ENCODE results near the gene SNRPA.

SNRPA gene

GRCh38 chr19:40750874-40751537 is at the start of gene SNRPA:
Gene SNRPA, plus strand, starts transcription at chr19:40751203. Its CDS starts 206 bp downstream, at chr19:40751409.
- DNase-seq = peak; percentile 97

- DNase-seq = no peak
Observed at GRCh38 chr19:40701758-40702157, 49.2 kb upstream of the SNRPA start.

- DNase-seq = peak; percentile 9
Observed at GRCh38 chr19:40702337-40703012, 48.5 kb upstream of the SNRPA start.

- DNase-seq = no peak
Observed at GRCh38 chr19:40703029-40703755, 47.8 kb upstream of the SNRPA start.

- DNase-seq = no peak
Observed at GRCh38 chr19:40704491-40705361, 46.3 kb upstream of the SNRPA start.

GRCh38 chr19:40705362-40705651 is 45.7 kb upstream of the SNRPA start:
- no peak for DNase-seq

GRCh38 chr19:40705950-40706619 is 44.9 kb upstream of the SNRPA start:
- DNase-seq = no peak

- no peak for DNase-seq
Observed at GRCh38 chr19:40707615-40708014, 43.4 kb upstream of the SNRPA start.

GRCh38 chr19:40709817-40710216 is 41.2 kb upstream of the SNRPA start:
- DNase-seq = no peak

GRCh38 chr19:40713939-40714338 is 37.1 kb upstream of the SNRPA start:
- DNase-seq = no peak

- DNase-seq = peak; percentile 91
Observed at GRCh38 chr19:40714441-40715299, 36.3 kb upstream of the SNRPA start.

- no peak for DNase-seq
Observed at GRCh38 chr19:40716031-40716481, 34.9 kb upstream of the SNRPA start.

- DNase-seq = peak; percentile 86
Observed at GRCh38 chr19:40716482-40717324, 34.3 kb upstream of the SNRPA start, which contains the start of the genes COQ8B and ITPKC. Gene COQ8B, minus strand, starts transcription at chr19:40716886. Its CDS starts 2,254 bp downstream, at chr19:40714632. Gene ITPKC, plus strand, starts transcription at chr19:40717112. Its CDS starts 24 bp downstream, at chr19:40717136.

GRCh38 chr19:40717325-40717879 is 33.6 kb upstream of the SNRPA start:
- DNase-seq = no peak

- peak; percentile 22 for DNase-seq
Observed at GRCh38 chr19:40717880-40718773, 32.9 kb upstream of the SNRPA start.

GRCh38 chr19:40718774-40719391 is 32.1 kb upstream of the SNRPA start:
- DNase-seq = peak; percentile 34

GRCh38 chr19:40719414-40719894 is 31.5 kb upstream of the SNRPA start:
- DNase-seq = no peak

GRCh38 chr19:40721140-40721486 is 29.9 kb upstream of the SNRPA start:
- no peak for DNase-seq
